NB4 (cell line): ENCODE results near the gene LRBA.

Experiments used
- MYC ChIP-seq: IDR thresholded peaks from 2 replicates; pipeline ENCODE4 v1.6.1; 2011; ENCODE audit warnings: low read depth, low read length
- POLR2A ChIP-seq: IDR thresholded peaks from 2 replicates; pipeline ENCODE4 v1.6.1; 2011; ENCODE audit warnings: mild to moderate bottlenecking; ENCODE audit not compliant: insufficient read length; ENCODE audit errors: extremely low read depth
- TF ChIP-seq, protein P1 (sequence below): IDR thresholded peaks from one replicate; pipeline ENCODE4 v1.5.1; 2012; ENCODE audit warnings: low read depth, low read length
- TF ChIP-seq, protein P2 (sequence below): IDR thresholded peaks from 2 replicates; pipeline ENCODE4 v1.6.1; 2011; ENCODE audit warnings: low read depth, low read length

DNA sequence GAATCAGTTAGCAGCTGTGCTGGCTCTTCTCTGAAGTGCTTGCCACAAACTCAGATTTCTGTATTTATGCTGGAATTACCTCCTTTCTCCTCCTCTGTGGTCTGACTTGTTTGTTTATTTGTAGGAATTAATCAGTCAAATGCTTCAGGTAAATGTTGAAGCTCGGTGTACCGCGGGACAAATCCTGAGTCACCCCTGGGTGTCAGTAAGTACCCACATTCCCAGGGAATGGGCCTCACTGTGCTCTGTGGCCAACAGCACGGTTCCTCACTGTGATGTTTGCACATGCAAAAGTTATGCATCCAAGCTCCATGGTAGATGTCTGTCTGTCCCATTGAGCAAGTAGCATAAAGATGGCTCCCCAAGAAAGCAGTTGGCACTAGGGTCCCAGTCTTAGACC is 766.9 kb downstream of the LRBA start:
- TF ChIP-seq POLR2A (no peak), MYC (no peak)
- TF ChIP-seq, protein P1, sequence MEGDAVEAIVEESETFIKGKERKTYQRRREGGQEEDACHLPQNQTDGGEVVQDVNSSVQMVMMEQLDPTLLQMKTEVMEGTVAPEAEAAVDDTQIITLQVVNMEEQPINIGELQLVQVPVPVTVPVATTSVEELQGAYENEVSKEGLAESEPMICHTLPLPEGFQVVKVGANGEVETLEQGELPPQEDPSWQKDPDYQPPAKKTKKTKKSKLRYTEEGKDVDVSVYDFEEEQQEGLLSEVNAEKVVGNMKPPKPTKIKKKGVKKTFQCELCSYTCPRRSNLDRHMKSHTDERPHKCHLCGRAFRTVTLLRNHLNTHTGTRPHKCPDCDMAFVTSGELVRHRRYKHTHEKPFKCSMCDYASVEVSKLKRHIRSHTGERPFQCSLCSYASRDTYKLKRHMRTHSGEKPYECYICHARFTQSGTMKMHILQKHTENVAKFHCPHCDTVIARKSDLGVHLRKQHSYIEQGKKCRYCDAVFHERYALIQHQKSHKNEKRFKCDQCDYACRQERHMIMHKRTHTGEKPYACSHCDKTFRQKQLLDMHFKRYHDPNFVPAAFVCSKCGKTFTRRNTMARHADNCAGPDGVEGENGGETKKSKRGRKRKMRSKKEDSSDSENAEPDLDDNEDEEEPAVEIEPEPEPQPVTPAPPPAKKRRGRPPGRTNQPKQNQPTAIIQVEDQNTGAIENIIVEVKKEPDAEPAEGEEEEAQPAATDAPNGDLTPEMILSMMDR = no peak
- TF ChIP-seq, protein P2, sequence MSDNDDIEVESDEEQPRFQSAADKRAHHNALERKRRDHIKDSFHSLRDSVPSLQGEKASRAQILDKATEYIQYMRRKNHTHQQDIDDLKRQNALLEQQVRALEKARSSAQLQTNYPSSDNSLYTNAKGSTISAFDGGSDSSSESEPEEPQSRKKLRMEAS = no peak
